Esophagus muscularis mucosa (tissue), 4 donors: Measurements from ENCODE around the gene HVCN1. TPM values are rescaled to one million over a fixed set of nuclear protein-coding genes. Genes with fewer than 3 reads are reported as not detected.

ENCODE experiments used
- DNase-seq: peaks from one replicate; pipeline ENCODE4 v3.0.0-alpha.2; 2017; ENCODE audit errors: extremely low spot score
- H3K27ac ChIP-seq, 4 donors: fragments of 200-600 bp; sonication (generic); replicated peaks in 1 of 4; 1 replicate in 3 of 4; 2 replicates in 1 of 4; pipeline ENCODE4 v1.5.1; 2016 to 2019; ENCODE audit warnings: mild to moderate bottlenecking in 1 of 4
- H3K27me3 ChIP-seq, 4 donors: fragments of 200-600 bp; sonication (generic); one replicate each; pipeline versions ENCODE4 v1.5.1 to v1.6.0; 2016 to 2019
- H3K36me3 ChIP-seq, 4 donors: fragments of 200-600 bp; sonication (generic); one replicate each; pipeline ENCODE4 v1.5.1; 2016 to 2019
- H3K4me1 ChIP-seq, 4 donors: fragments of 200-600 bp; sonication (generic); one replicate each; pipeline ENCODE4 v1.5.1; 2016 to 2019
- H3K4me3 ChIP-seq, 4 donors: fragments of 200-600 bp; sonication (generic); 1 replicate in 2 of 4; 2 replicates in 2 of 4; pipeline ENCODE4 v1.5.1; 2016 to 2019; ENCODE audit warnings: mild to moderate bottlenecking in 4 of 4, moderate library complexity in 1 of 4
- H3K9me3 ChIP-seq, 4 donors: fragments of 200-600 bp; sonication (generic); 1 replicate in 3 of 4; 2 replicates in 1 of 4; pipeline ENCODE4 v1.5.1; 2016 to 2019
- CTCF ChIP-seq, 3 experiments: fragments of 200-600 bp in 2 of 3; fragments of 450-650 bp in 1 of 3; sonication (generic) in 2 of 3; IDR thresholded peaks; one replicate each; pipeline ENCODE4 v1.5.1; 2017 to 2019; ENCODE audit warnings: antibody characterized with exemption in 3 of 3, mild to moderate bottlenecking in 2 of 3, moderate library complexity in 1 of 3
- EP300 ChIP-seq: sonication (generic); formaldehyde crosslinking; IDR thresholded peaks from one replicate; pipeline ENCODE4 v1.6.1; 2017; ENCODE audit warnings: antibody characterized with exemption
- POLR2A ChIP-seq: fragments of 450-650 bp; IDR thresholded peaks from one replicate; pipeline ENCODE4 v1.6.1; 2017; ENCODE audit warnings: antibody characterized with exemption, moderate library complexity, mild to moderate bottlenecking, low read depth
- POLR2AphosphoS5 ChIP-seq, 2 donors: sonication (generic); formaldehyde crosslinking; IDR thresholded peaks; one replicate each; pipeline ENCODE4 v1.6.1; 2017; ENCODE audit warnings: antibody characterized with exemption in 2 of 2
- WGBS: methylation state at CpG from one replicate; pipeline ENCODE4 v1.1.5; 2018; 5-methylcytosine and 5-hydroxymethylcytosine counted together
- intact Hi-C: fragments of 100-400 bp; cut with DNase I; formaldehyde crosslinking; loops from one replicate; pipeline ENCODE4 v1.15.1; 2023
- total RNA-seq, 4 donors: library from RNA; depleted of rRNA; stranded (reverse); fragments of >200 nt; gene quantifications; one replicate each; pipeline versions ENCODE4 v1.1.0 to v1.2.1, GENCODE V29; 2016

Gene HVCN1
- total RNA-seq, 4 donors from 2014 or later = 5.4 to 8.9 (median 7.1) TPM

- DNase-seq = no peak
- H3K27me3 ChIP-seq = no peaks in the 10 kb centered on the region
- peaks cover 9 to 23% (median 17%) of the 10 kb centered on the region in 4 donors for H3K4me1 ChIP-seq
- TF ChIP-seq EP300 = no peak
- no peak for TF ChIP-seq POLR2AphosphoS5 (IDR thresholded peaks at IDR 0.05)
- no peak for TF ChIP-seq POLR2A
- no peak for TF ChIP-seq CTCF (IDR thresholded peaks at IDR 0.05)
- intact Hi-C loops = no loop called here
- H3K9me3 ChIP-seq = no peaks in the 10 kb centered on the region
- H3K36me3 ChIP-seq = peaks cover 10 to 60% (median 21%) of the 10 kb centered on the region in 4 donors
- no peak overlapping the region for H3K27ac ChIP-seq
- no peak overlapping the region for H3K4me3 ChIP-seq
Measured at GRCh38 chr12:110635055-110635454, 53.9 kb downstream of the HVCN1 start.

DNA sequence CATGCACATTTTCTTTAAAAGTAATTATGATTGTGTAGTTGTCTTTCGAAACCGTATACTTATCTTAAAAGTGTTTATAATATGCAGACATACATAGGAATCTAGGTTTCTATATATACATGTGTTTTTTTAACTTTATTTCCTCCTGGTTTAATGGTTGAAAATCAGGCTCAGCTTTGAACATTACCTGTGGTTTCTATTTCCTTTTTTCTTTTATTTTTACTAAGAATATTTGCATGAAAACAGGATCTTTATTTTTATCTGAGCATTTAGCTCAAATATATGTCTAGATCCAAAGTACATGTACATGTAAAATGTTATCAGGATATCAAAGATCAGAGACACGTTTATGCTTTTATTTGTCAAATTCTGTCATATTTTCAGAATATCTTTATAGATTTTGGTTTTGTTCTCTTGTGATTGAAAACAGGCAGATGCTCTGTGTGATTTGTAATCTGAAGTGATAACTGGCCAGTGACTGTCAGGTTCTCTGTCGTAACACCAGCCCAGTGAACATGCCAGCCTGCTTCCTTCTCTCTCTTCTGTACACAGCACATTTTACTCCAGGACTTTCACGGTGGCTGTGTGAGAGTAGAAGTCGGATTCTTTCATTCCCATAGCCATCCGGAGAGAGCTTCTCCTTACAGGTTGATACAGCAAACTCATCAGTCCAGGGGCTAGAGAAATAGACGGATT lies 61.3 kb downstream of the HVCN1 start:
- 83% methylated on average over 8 of the region's 8 CpGs for WGBS
- Histone ChIP-seq H3K4me3 (no peak overlapping the region), H3K9me3 (no peaks in the 10 kb centered on the region), H3K4me1 (no peaks in the 10 kb centered on the region), H3K36me3 (peaks cover 14 to 74% (median 38%) of the 10 kb centered on the region in 4 donors), H3K27me3 (no peaks in the 10 kb centered on the region), H3K27ac (no peak overlapping the region)
- intact Hi-C loops = loop anchor here (10.0 kb wide), 1 partner anchor 217 kb away; the partner anchor contains the start of gene CCDC63
- no peak for TF ChIP-seq POLR2A
- no peak for TF ChIP-seq POLR2AphosphoS5 (IDR thresholded peaks at IDR 0.05)
- TF ChIP-seq EP300 = no peak
- no peak for TF ChIP-seq CTCF (IDR thresholded peaks at IDR 0.05)
- no peak for DNase-seq

DNA sequence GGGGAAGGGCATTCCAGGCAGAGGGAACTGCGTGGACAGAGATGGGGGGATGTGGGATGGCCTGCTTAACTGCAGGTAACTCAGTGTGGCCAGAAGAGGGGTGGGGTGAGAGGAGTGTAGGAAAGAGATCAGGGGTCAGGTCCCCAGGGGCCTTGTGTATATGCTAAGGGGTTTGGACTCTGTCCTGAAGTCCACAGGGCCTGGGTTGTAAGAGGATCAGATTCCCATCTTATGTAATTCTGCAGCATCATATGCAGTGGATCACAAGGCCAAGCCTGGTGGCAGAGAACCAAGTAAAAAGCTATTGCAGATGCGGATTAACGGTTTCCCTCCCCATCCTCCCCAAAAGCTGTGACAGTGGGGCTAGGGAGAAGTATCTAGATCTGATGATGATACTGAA lies 66.3 kb downstream of the HVCN1 start:
- 82% methylated on average over 3 of the region's 3 CpGs for WGBS
- no peaks in the 10 kb centered on the region for H3K4me1 ChIP-seq
- no peak overlapping the region for H3K4me3 ChIP-seq
- no peak for TF ChIP-seq EP300
- intact Hi-C loops = loop anchor here (10.0 kb wide), 1 partner anchor 222 kb away; the partner anchor contains the start of gene CCDC63
- peaks cover 0 to 46% (median 24%) of the 10 kb centered on the region in 4 donors for H3K36me3 ChIP-seq
- H3K27me3 ChIP-seq = no peaks in the 10 kb centered on the region
- no peak overlapping the region for H3K27ac ChIP-seq
- no peak for DNase-seq
- H3K9me3 ChIP-seq = no peaks in the 10 kb centered on the region

DNA sequence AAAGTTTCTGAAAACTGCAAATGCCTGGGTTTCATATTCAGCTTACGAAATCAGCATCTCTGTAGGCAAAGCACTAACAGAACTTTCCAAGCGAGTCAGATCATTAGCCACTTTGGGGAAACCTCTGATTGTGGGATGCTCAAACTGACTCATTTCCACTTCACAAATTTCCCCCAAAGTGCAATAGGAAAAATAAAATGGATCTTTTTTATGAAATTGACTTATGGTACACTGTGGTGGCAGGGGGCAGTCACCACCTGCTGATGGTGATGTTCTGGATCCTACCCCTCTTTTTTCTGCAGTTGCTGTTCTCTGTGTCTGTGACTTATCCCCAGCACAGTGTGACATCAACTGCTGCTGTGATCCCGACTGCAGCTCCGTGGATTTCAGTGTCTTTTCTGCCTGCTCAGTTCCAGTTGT lies 69.4 kb downstream of the HVCN1 start:
- no peaks in the 10 kb centered on the region for H3K27me3 ChIP-seq
- no peak overlapping the region for H3K27ac ChIP-seq
- intact Hi-C loops = loop anchor here (10.0 kb wide), 1 partner anchor 265 kb away; no protein-coding TSS in a partner anchor
- TF ChIP-seq POLR2AphosphoS5 (IDR thresholded peaks at IDR 0.05) (no peak), CTCF (IDR thresholded peaks at IDR 0.05) (no peak), POLR2A (no peak), EP300 (no peak)
- H3K4me1 ChIP-seq = peaks cover 1 to 13% (median 9%) of the 10 kb centered on the region in 4 donors
- 85% methylated on average over 4 of the region's 4 CpGs for WGBS
- H3K9me3 ChIP-seq = no peaks in the 10 kb centered on the region
- H3K4me3 ChIP-seq = no peak overlapping the region
- peaks cover 0 to 37% (median 18%) of the 10 kb centered on the region in 4 donors for H3K36me3 ChIP-seq
- no peak for DNase-seq

DNA sequence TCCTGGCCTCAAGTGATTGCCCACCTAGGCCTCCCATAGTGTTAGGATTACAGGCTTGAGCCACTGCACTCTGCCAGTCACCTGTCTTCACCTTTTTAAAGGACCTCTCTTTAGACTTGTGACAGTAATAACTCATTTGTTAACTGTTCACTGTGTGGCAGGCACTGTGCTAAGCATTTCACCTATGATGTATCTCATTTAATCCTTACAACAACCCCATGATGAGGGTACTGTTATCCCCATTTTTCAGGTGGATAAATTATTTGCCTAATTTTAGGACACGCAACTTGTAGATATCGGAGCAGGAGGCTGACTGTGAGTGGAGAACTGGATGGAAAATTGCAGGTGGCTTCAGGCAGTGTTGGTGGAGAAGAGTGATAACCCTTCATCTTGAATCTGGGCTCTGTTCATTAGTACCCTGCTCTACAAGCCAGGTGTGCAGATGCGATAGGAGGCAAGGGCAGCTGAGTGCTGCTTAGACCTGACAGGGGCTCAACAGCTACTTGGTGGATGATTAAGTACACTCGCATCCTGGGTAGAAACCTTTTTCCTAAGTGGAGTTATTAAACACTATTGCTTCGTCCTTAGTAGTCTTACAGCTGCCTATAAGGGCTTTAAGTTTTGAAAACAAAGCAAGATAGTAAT lies 72.3 kb downstream of the HVCN1 start:
- no peak for DNase-seq
- Histone ChIP-seq H3K36me3 (peaks cover 0 to 17% (median 10%) of the 10 kb centered on the region in 4 donors), H3K9me3 (no peaks in the 10 kb centered on the region), H3K4me1 (peaks cover 10 to 24% (median 19%) of the 10 kb centered on the region in 4 donors), H3K4me3 (no peak overlapping the region), H3K27me3 (no peaks in the 10 kb centered on the region), H3K27ac (no peak overlapping the region)
- WGBS = 96% methylated on average over 5 of the region's 5 CpGs
- no peak for TF ChIP-seq POLR2A
- no peak for TF ChIP-seq EP300
- TF ChIP-seq POLR2AphosphoS5 (IDR thresholded peaks at IDR 0.05) = no peak
- TF ChIP-seq CTCF (IDR thresholded peaks at IDR 0.05) = no peak
- intact Hi-C loops = loop anchor here (10.0 kb wide), 1 partner anchor 268 kb away; no protein-coding TSS in a partner anchor
